Mucosa of descending colon (tissue), 3 donors: Measurements from ENCODE around the gene NUAK2. TPM values are rescaled to one million over a fixed set of nuclear protein-coding genes. Genes with fewer than 3 reads are reported as not detected.
"Not testable (repeated sequence)": the region's sequence is repeated elsewhere in the genome, so short reads cannot be mapped to it uniquely, and the experiment has no call there.

Experiments
- ATAC-seq: fragments of 200-7000 bp; cut with Tn5 transposase; one replicate; pipeline ENCODE4 v1.9.1; 2020; ENCODE audit warnings: mild to moderate bottlenecking, moderate library complexity
- DNase-seq, 3 donors: peaks; one replicate each; pipeline ENCODE4 v3.0.0-alpha.2; 2020
- H3K36me3 ChIP-seq: fragments of 200-600 bp; one replicate; pipeline ENCODE4 v1.8.0; 2021; ENCODE audit warnings: low read depth, mild to moderate bottlenecking
- H3K4me1 ChIP-seq: fragments of 200-600 bp; one replicate; pipeline ENCODE4 v1.8.0; 2021; ENCODE audit warnings: low read depth, mild to moderate bottlenecking
- H3K4me3 ChIP-seq: fragments of 200-600 bp; one replicate; pipeline ENCODE4 v1.8.0; 2021; ENCODE audit warnings: mild to moderate bottlenecking
- H3K9me3 ChIP-seq: fragments of 200-600 bp; one replicate; pipeline ENCODE4 v1.8.0; 2021; ENCODE audit warnings: mild to moderate bottlenecking
- CTCF ChIP-seq: fragments of 200-600 bp; IDR thresholded peaks from one replicate; pipeline ENCODE4 v1.8.0; 2022; ENCODE audit warnings: antibody characterized with exemption, mild to moderate bottlenecking
- intact Hi-C, 2 donors: fragments of 100-400 bp; cut with DNase I in 1 of 2; cut with micrococcal nuclease in 1 of 2; formaldehyde crosslinking; loops; one replicate each; pipeline versions ENCODE4 v1.11.0 to v1.11.1; 2022; cut with DNase I, micrococcal nuclease
- total RNA-seq, 3 donors: library from RNA; stranded (reverse); fragmentation: NEBNext Ultra II Directional in 2 of 3; extraction: Animal tissue kit (Norgen Biotek cat#: 25700) in 2 of 3; gene quantifications; one replicate each; pipeline versions ENCODE4 v1.2.1 to v1.2.4, GENCODE V29; 2021 to 2023
- donor health status: DM: no; HTN: no; CAD: no; lungs with moderate emphysema.
- donor health status: DM: no; HTN: no; CAD: no.
- donor health status: DM: no; HTN: yes; CAD: no.

Gene NUAK2
- total RNA-seq, 3 donors from 2014 or later = 16.5 to 50.8 (median 29.5) TPM

- H3K4me3 ChIP-seq = no peak overlapping the region
- H3K36me3 ChIP-seq = no peaks in the 10 kb centered on the region
- intact Hi-C loops = no loop called here
- no peak for TF ChIP-seq CTCF
- H3K4me1 ChIP-seq = peaks cover 27% of the 10 kb centered on the region
- no peak for DNase-seq
- no peak for ATAC-seq
- H3K9me3 ChIP-seq = no peaks in the 10 kb centered on the region
These were observed 18.2 kb downstream of the NUAK2 start for GRCh38 chr1:205303247-205303888.

GRCh38 chr1:205301842-205302588 is 19.5 kb downstream of the NUAK2 start:
- Histone ChIP-seq H3K4me3 (no peak overlapping the region), H3K36me3 (no peaks in the 10 kb centered on the region), H3K4me1 (peaks cover 15% of the 10 kb centered on the region), H3K9me3 (no peaks in the 10 kb centered on the region)
- intact Hi-C loops = no loop called here
- TF ChIP-seq CTCF = no peak
- ATAC-seq = peak; percentile 14
- no peak for DNase-seq

GRCh38 chr1:205301205-205301821 is 20.2 kb downstream of the NUAK2 start:
- no peak for TF ChIP-seq CTCF
- intact Hi-C loops = no loop called here
- ATAC-seq = peak; percentile 66
- peak; percentile 44 to 78 (median 52) for DNase-seq
- H3K4me1 ChIP-seq = peaks cover 8% of the 10 kb centered on the region
- H3K4me3 ChIP-seq = no peak overlapping the region
- no peaks in the 10 kb centered on the region for H3K9me3 ChIP-seq
- no peaks in the 10 kb centered on the region for H3K36me3 ChIP-seq

GRCh38 chr1:205300149-205300548 is 21.4 kb downstream of the NUAK2 start:
- intact Hi-C loops = no loop called here
- TF ChIP-seq CTCF = no peak
- no peak overlapping the region for H3K4me3 ChIP-seq
- no peaks in the 10 kb centered on the region for H3K36me3 ChIP-seq
- ATAC-seq (no peak), DNase-seq (no peak)
- H3K9me3 ChIP-seq = no peaks in the 10 kb centered on the region
- peaks cover 7% of the 10 kb centered on the region for H3K4me1 ChIP-seq

- H3K9me3 ChIP-seq = no peaks in the 10 kb centered on the region
- intact Hi-C loops = no loop called here
- no peak for DNase-seq
- no peaks in the 10 kb centered on the region for H3K36me3 ChIP-seq
- ATAC-seq = no peak
- H3K4me1 ChIP-seq = peaks cover 7% of the 10 kb centered on the region
- TF ChIP-seq CTCF = no peak
- H3K4me3 ChIP-seq = no peak overlapping the region
These were observed 23.2 kb downstream of the NUAK2 start for GRCh38 chr1:205298191-205298994.

- intact Hi-C loops, ATAC-seq, H3K4me1 ChIP-seq, H3K36me3 ChIP-seq, H3K9me3 ChIP-seq, H3K4me3 ChIP-seq, DNase-seq: not testable (repeated sequence)
These were observed 23.9 kb downstream of the NUAK2 start for GRCh38 chr1:205297546-205298177.
